ENCODE measurements around the gene CREB5.

Gene CREB5

DNA sequence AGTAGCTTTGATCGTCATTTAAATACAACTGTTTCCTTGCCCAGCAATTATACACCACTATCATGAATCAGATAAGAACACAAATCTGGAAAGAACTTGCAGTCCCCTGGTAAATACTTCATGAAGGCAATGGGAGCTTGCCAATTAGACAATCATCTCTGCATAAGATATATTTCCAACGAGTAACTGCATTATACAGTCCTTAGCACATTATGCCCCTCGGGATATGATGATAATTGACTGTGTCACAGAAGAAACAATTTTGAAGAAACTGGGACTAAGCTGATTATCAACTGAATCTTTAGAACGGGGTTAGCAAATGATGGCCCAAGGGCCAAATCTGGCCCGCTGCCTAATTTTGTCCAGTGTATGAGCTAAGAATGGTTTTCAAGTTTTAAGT, 390.1 kb downstream of the CREB5 start:
- TF ChIP-seq, protein P1, sequence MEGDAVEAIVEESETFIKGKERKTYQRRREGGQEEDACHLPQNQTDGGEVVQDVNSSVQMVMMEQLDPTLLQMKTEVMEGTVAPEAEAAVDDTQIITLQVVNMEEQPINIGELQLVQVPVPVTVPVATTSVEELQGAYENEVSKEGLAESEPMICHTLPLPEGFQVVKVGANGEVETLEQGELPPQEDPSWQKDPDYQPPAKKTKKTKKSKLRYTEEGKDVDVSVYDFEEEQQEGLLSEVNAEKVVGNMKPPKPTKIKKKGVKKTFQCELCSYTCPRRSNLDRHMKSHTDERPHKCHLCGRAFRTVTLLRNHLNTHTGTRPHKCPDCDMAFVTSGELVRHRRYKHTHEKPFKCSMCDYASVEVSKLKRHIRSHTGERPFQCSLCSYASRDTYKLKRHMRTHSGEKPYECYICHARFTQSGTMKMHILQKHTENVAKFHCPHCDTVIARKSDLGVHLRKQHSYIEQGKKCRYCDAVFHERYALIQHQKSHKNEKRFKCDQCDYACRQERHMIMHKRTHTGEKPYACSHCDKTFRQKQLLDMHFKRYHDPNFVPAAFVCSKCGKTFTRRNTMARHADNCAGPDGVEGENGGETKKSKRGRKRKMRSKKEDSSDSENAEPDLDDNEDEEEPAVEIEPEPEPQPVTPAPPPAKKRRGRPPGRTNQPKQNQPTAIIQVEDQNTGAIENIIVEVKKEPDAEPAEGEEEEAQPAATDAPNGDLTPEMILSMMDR (IDR thresholded peaks at IDR 0.05; ENCODE audit: low read depth, low read length, missing control alignments) = no peak
- no peak overlapping the region for H3K4me3 ChIP-seq (replicated peaks; ENCODE audit: low read depth, low read length)
- DNase-seq (ENCODE audit: extremely low read depth, low read depth) = no peak

- no peak for DNase-seq (ENCODE audit: extremely low read depth, low read depth)
- no peak overlapping the region for H3K4me3 ChIP-seq (replicated peaks; ENCODE audit: low read depth, low read length)
- TF ChIP-seq, protein P1 (IDR thresholded peaks at IDR 0.05; ENCODE audit: low read depth, low read length, missing control alignments) = no peak
Measured at GRCh38 chr7:28804157-28804556, 391.8 kb downstream of the CREB5 start.

DNA sequence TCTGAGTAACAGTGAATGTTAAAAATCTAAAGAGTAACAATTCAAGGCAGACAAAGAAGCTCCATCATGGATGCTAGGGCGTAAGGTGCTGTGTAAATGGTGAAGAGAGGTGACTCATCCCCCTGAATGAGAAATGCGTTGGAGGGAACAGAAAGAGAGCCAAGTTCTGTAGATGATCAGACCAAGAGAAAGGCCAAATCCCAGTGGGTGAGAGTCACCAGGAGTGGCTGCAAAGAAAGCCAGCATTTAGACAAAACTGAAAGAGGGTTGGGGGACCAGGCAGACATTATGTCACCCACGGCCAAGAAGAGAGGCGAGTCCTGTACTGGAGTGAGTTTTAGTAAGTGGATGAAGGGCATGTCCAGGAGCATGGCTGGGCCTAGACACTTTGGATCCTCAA, 392.7 kb downstream of the CREB5 start:
- DNase-seq (ENCODE audit: extremely low read depth, low read depth) = peak; percentile 35
- H3K4me3 ChIP-seq (replicated peaks; ENCODE audit: low read depth, low read length) = no peak overlapping the region
- TF ChIP-seq, protein P1 (IDR thresholded peaks at IDR 0.05; ENCODE audit: low read depth, low read length, missing control alignments) = no peak

GRCh38 chr7:28806841-28807240, 394.5 kb downstream of the CREB5 start:
- no peak overlapping the region for H3K4me3 ChIP-seq (replicated peaks; ENCODE audit: low read depth, low read length)
- TF ChIP-seq, protein P1 (IDR thresholded peaks at IDR 0.05; ENCODE audit: low read depth, low read length, missing control alignments) = no peak
- DNase-seq (ENCODE audit: extremely low read depth, low read depth) = no peak

GRCh38 chr7:28807396-28807994, 395.2 kb downstream of the CREB5 start:
- no peak overlapping the region for H3K4me3 ChIP-seq (replicated peaks; ENCODE audit: low read depth, low read length)
- TF ChIP-seq, protein P1 (IDR thresholded peaks at IDR 0.05; ENCODE audit: low read depth, low read length, missing control alignments) = no peak
- DNase-seq (ENCODE audit: extremely low read depth, low read depth) = no peak

DNA sequence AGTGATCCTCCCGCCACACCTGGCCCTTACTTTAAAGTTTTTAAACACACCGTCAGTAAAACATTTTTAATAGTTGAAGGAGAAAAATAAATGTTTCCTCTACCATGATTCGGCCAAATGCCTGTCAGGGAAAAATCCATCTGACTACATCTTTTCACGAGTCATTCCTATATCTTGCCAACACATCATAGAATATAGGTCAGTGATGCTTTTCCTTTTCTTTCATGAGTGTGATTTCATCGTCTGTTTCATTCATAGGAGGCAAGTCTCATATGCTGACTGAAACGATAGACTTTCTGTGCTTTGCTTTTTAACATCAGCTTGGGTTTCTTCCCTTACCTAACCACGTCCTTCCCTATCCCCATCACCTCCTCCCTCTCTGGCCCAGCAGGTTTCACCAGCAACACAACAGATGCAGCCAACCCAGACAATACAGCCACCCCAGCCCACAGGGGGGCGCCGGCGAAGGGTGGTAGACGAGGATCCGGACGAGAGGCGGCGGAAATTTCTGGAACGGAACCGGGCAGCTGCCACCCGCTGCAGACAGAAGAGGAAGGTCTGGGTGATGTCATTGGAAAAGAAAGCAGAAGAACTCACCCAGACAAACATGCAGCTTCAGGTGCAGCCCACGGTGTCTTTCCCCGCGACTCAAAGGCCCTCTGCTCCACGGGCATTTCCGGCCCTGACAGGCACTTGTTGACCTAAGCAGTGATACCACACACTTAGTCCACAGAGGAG, 396.6 kb downstream of the CREB5 start:
- no peak for DNase-seq (ENCODE audit: extremely low read depth, low read depth)
- H3K4me3 ChIP-seq (replicated peaks; ENCODE audit: low read depth, low read length) = no peak overlapping the region

More for the DNA sequence above, 396.6 kb downstream of the CREB5 start:
- TF ChIP-seq, protein P1 (IDR thresholded peaks at IDR 0.05; ENCODE audit: low read depth, low read length, missing control alignments) = no peak

Data from HFF-Myc (cell line).